Suprapubic skin (tissue), 4 donors: ENCODE data around the gene DRC7. TPM values are rescaled to one million over a fixed set of nuclear protein-coding genes. Genes with fewer than 3 reads are reported as not detected.

Experiments
- DNase-seq, 2 donors: peaks; one replicate each; pipeline ENCODE4 v3.0.0-alpha.2; 2019; ENCODE audit warnings: low spot score in 2 of 2
- H3K27ac ChIP-seq: fragments of 200-600 bp; sonication (generic); one replicate; pipeline ENCODE4 v1.5.1; 2019
- H3K27me3 ChIP-seq: fragments of 200-600 bp; sonication (generic); one replicate; pipeline ENCODE4 v1.5.1; 2019
- H3K36me3 ChIP-seq: fragments of 200-600 bp; sonication (generic); one replicate; pipeline ENCODE4 v1.5.1; 2019
- H3K4me1 ChIP-seq: fragments of 200-600 bp; sonication (generic); one replicate; pipeline ENCODE4 v1.5.1; 2019
- H3K4me3 ChIP-seq: fragments of 200-600 bp; sonication (generic); one replicate; pipeline ENCODE4 v1.5.1; 2019; ENCODE audit warnings: mild to moderate bottlenecking
- H3K9me3 ChIP-seq: fragments of 200-600 bp; sonication (generic); one replicate; pipeline ENCODE4 v1.5.1; 2019
- EP300 ChIP-seq: sonication (generic); formaldehyde crosslinking; IDR thresholded peaks from one replicate; pipeline ENCODE4 v1.6.1; 2017; ENCODE audit warnings: antibody characterized with exemption
- POLR2A ChIP-seq, 2 donors: fragments of 450-650 bp; IDR thresholded peaks; one replicate each; pipeline ENCODE4 v1.6.1; 2017; ENCODE audit warnings: antibody characterized with exemption in 2 of 2, mild to moderate bottlenecking in 2 of 2, moderate library complexity in 2 of 2
- POLR2AphosphoS5 ChIP-seq, 3 donors: sonication (generic); formaldehyde crosslinking; IDR thresholded peaks; one replicate each; pipeline ENCODE4 v1.6.1; 2017; ENCODE audit warnings: antibody characterized with exemption in 3 of 3
- WGBS: methylation state at CpG from one replicate; pipeline ENCODE4 v1.1.5; 2018; 5-methylcytosine and 5-hydroxymethylcytosine counted together
- total RNA-seq, 4 donors: library from RNA; depleted of rRNA; stranded (reverse); fragments of >200 nt; gene quantifications; one replicate each; pipeline ENCODE4 v1.1.0, GENCODE V29; 2016
- TF ChIP-seq, protein P1 (sequence below), 2 donors: fragments of 200-600 bp in 1 of 2; fragments of 450-650 bp in 1 of 2; sonication (generic) in 1 of 2; IDR thresholded peaks; one replicate each; pipeline ENCODE4 v1.5.1; 2016 to 2019; ENCODE audit warnings: antibody characterized with exemption in 2 of 2, mild to moderate bottlenecking in 1 of 2, moderate library complexity in 1 of 2

The DRC7 gene
- total RNA-seq, 4 donors from 2014 or later: not detected

DNA sequence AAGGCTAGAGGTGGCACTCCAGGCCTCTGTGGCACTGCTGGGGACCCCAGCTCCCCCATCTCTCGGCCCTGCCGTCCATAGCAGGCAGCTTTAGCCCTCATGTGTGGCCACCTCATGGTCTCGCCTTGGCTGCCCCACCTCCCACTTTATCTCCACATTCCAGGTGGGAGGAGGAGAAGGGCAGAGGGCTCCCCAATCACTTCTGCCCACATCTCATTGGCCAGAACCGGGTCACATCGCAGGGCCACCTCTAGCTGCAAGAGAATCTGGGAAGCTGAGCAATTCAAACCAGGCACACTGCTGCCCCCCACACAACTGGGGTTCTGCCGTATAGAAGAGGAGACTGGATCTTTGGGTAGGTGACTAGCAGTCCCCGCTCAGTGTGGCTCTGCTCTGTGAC is 1.6 kb downstream of the DRC7 start:
- Histone ChIP-seq H3K9me3 (no peaks in the 10 kb centered on the region), H3K27ac (no peak overlapping the region), H3K4me3 (no peak overlapping the region), H3K4me1 (no peaks in the 10 kb centered on the region), H3K27me3 (no peaks in the 10 kb centered on the region), H3K36me3 (no peaks in the 10 kb centered on the region)
- WGBS: 81% methylated on average over 5 of the region's 7 CpGs
- DNase-seq: peak in 1 of 2 donors; percentile 41
- TF ChIP-seq POLR2AphosphoS5 (IDR thresholded peaks at IDR 0.05) (no peak), POLR2A (IDR thresholded peaks at IDR 0.05) (no peak), EP300 (no peak)
- TF ChIP-seq, protein P1, sequence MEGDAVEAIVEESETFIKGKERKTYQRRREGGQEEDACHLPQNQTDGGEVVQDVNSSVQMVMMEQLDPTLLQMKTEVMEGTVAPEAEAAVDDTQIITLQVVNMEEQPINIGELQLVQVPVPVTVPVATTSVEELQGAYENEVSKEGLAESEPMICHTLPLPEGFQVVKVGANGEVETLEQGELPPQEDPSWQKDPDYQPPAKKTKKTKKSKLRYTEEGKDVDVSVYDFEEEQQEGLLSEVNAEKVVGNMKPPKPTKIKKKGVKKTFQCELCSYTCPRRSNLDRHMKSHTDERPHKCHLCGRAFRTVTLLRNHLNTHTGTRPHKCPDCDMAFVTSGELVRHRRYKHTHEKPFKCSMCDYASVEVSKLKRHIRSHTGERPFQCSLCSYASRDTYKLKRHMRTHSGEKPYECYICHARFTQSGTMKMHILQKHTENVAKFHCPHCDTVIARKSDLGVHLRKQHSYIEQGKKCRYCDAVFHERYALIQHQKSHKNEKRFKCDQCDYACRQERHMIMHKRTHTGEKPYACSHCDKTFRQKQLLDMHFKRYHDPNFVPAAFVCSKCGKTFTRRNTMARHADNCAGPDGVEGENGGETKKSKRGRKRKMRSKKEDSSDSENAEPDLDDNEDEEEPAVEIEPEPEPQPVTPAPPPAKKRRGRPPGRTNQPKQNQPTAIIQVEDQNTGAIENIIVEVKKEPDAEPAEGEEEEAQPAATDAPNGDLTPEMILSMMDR (IDR thresholded peaks at IDR 0.05): no peak

DNA sequence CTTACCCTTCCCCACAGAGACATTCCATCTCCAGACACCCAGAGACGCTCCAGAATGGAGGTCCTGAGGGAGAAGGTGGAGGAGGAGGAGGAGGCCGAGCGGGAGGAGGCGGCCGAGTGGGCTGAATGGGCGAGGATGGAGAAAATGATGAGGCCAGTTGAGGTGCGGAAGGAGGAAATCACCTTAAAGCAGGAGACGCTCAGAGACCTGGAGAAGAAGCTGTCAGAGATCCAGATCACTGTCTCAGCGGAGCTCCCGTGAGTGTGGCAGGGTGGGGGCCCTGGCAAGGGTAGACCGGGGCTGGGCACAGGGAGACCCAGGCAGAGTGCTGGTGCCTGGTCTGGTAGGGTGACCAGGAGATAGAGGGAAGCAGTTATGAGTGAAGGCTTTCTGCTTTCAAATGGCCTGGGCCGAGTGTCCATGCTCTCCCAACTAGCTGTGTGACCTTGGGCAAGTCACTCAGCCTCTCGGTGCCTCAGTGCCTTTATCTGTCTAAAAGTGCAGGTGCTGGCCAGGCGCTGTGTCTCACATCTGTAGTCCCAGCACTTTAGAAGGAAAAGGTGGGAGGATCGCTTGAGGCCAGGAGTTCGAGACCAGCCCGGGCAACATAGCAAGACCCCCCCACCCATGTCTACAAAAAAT is 3.4 kb downstream of the DRC7 start:
- no peaks in the 10 kb centered on the region for H3K4me1 ChIP-seq
- H3K27me3 ChIP-seq: no peaks in the 10 kb centered on the region
- no peak overlapping the region for H3K4me3 ChIP-seq
- peak in 1 of 2 donors; percentile 40 for DNase-seq
- no peaks in the 10 kb centered on the region for H3K9me3 ChIP-seq
- 93% methylated on average over 17 of the region's 17 CpGs for WGBS
- TF ChIP-seq, protein P1 (IDR thresholded peaks at IDR 0.05): no peak
- no peak for TF ChIP-seq POLR2AphosphoS5 (IDR thresholded peaks at IDR 0.05)
- no peak for TF ChIP-seq POLR2A (IDR thresholded peaks at IDR 0.05)
- TF ChIP-seq EP300: no peak
- H3K36me3 ChIP-seq: no peaks in the 10 kb centered on the region
- no peak overlapping the region for H3K27ac ChIP-seq

DNA sequence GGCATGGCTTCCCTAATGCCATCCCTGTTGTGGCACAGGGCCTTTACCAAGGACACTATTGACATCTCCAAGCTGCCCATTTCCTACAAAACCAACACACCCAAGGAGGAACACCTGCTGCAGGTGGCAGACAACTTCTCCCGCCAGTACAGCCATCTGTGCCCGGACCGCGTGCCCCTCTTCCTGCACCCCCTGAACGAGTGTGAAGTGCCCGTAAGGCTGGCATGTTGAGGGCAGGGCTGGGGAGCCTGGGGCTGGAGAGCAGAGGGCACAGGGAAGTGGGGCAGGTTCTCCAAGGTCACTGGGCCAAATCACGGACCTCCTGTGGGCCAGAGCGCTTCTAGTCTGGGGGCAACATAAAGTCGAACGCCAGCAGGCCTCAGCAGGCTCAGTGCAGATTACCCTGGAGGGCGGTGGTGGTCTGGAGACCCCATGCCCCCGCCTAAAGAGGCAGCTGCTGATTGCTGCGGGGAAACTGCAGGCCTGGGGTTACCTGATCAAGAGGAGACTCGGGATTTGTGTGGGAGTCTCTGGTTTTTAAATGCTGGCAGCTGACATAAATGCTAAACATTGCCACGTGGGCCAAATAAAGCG is 4.3 kb downstream of the DRC7 start:
- WGBS: 77% methylated on average over 6 of the region's 16 CpGs
- no peak for TF ChIP-seq POLR2AphosphoS5 (IDR thresholded peaks at IDR 0.05)
- no peak for TF ChIP-seq POLR2A (IDR thresholded peaks at IDR 0.05)
- TF ChIP-seq EP300: no peak
- TF ChIP-seq, protein P1 (IDR thresholded peaks at IDR 0.05): no peak

DNA sequence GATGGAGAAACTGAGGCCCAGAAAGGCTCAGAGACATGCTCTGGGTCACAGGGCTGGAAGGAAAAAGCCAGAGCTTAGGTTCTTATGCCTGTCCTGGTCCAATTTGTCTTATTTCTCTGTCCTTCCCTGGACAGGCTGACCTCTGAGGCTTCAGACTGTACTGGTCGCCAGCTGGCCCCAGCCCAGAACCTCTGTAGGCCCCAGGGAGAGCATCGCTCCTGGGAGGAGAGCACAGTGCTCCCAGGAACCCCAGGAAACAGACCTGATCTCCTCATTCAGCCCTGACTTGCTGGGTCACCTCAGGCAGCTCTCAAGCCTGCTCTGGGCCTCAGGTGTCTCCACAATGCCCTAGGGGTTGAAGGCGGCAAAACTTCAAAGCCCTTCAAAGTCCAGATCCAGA is 4.9 kb downstream of the DRC7 start:
- H3K27me3 ChIP-seq: no peaks in the 10 kb centered on the region
- no peak overlapping the region for H3K27ac ChIP-seq
- no peaks in the 10 kb centered on the region for H3K9me3 ChIP-seq
- no peaks in the 10 kb centered on the region for H3K36me3 ChIP-seq
- H3K4me1 ChIP-seq: no peaks in the 10 kb centered on the region
- 100% methylated on average over 1 of the region's 3 CpGs for WGBS
- TF ChIP-seq EP300 (no peak), POLR2A (IDR thresholded peaks at IDR 0.05) (no peak)
- H3K4me3 ChIP-seq: no peak overlapping the region
- peak in 1 of 2 donors; percentile 20 for DNase-seq

More for the DNA sequence above, 4.3 kb downstream of the DRC7 start:
- H3K4me3 ChIP-seq: no peak overlapping the region
- no peak overlapping the region for H3K27ac ChIP-seq
- H3K27me3 ChIP-seq: no peaks in the 10 kb centered on the region
- H3K4me1 ChIP-seq: no peaks in the 10 kb centered on the region
- peak in 1 of 2 donors; percentile 36 for DNase-seq
- H3K9me3 ChIP-seq: no peaks in the 10 kb centered on the region
- H3K36me3 ChIP-seq: no peaks in the 10 kb centered on the region

DNA sequence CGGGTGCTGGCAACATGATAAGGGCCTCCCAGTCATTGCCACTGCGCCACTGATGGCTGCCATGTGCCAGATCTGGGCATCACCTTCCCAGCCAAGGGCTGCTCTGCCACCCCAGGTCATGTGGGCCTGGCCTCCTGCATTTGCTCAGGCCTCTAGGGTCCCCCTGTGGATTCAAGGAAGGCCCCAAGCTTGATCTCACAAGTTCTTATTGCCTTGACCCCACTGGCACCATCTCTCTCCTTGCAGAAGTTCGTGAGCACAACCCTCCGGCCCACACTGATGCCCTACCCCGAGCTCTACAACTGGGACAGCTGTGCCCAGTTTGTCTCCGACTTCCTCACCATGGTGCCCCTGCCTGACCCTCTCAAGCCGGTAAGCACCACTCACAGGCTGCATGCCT is 5.3 kb downstream of the DRC7 start:
- Histone ChIP-seq H3K36me3 (no peaks in the 10 kb centered on the region), H3K4me1 (no peaks in the 10 kb centered on the region), H3K4me3 (no peak overlapping the region), H3K27ac (no peak overlapping the region), H3K9me3 (no peaks in the 10 kb centered on the region), H3K27me3 (no peaks in the 10 kb centered on the region)
- 92% methylated on average over 6 of the region's 7 CpGs for WGBS
- TF ChIP-seq EP300 (no peak), POLR2A (IDR thresholded peaks at IDR 0.05) (no peak), POLR2AphosphoS5 (IDR thresholded peaks at IDR 0.05) (no peak)
- TF ChIP-seq, protein P1 (IDR thresholded peaks at IDR 0.05): no peak
- DNase-seq: peak in 1 of 2 donors; percentile 46
